ENCODE results near the gene HILPDA. TPM values are rescaled to one million over a fixed set of nuclear protein-coding genes. Genes with fewer than 3 reads are reported as not detected.

The HILPDA gene
- total and polyA plus RNA-seq, 9 of the 15 experiments (the other 6 are each of a cell fraction or from before 2014, with no cell fraction given): 8.3 to 71.8 (median 23.5) TPM

- no peak for TF ChIP-seq SMARCB1 (IDR thresholded peaks at IDR 0.05; ENCODE audit: insufficient read length, low read depth)
- TF ChIP-seq ZNF280B (CRISPR knock-in tag; IDR thresholded peaks at IDR 0.05): no peak
- TF ChIP-seq CEBPB (tag; IDR thresholded peaks at IDR 0.05): no peak
- TF ChIP-seq TGIF2 (CRISPR knock-in tag; IDR thresholded peaks at IDR 0.05): no peak
- no peak for TF ChIP-seq JUND (IDR thresholded peaks at IDR 0.05; ENCODE audit: borderline replicate concordance, low read depth, low read length)
- no peak for TF ChIP-seq JUND (tag; IDR thresholded peaks at IDR 0.05; ENCODE audit: borderline replicate concordance, low read depth, low read length)
- no peak for TF ChIP-seq ETV6 (IDR thresholded peaks at IDR 0.05; ENCODE audit: borderline replicate concordance in 1 of 2, low read depth in 2 of 2, low read length in 1 of 2)
- no peak for TF ChIP-seq ETV6 (CRISPR knock-in tag; IDR thresholded peaks at IDR 0.05; ENCODE audit: borderline replicate concordance)
- TF ChIP-seq ESRRB (CRISPR knock-in tag; IDR thresholded peaks at IDR 0.05; ENCODE audit: borderline replicate concordance): no peak
- no peak for TF ChIP-seq KAT8 (IDR thresholded peaks at IDR 0.05; ENCODE audit: low read depth)
- TF ChIP-seq MYC (IDR thresholded peaks at IDR 0.05; ENCODE audit: low read depth, low read length): no peak
- TF ChIP-seq MYC (CRISPR knock-in tag; IDR thresholded peaks at IDR 0.05; ENCODE audit: borderline replicate concordance, low read depth): no peak; the same call in 1 of the 2 replicates
- TF ChIP-seq ID3 (CRISPR knock-in tag; IDR thresholded peaks at IDR 0.05): no peak
- no peak; the same call in 1 of the 2 replicates for TF ChIP-seq ID3 (tag; IDR thresholded peaks at IDR 0.05)
- TF ChIP-seq TEAD4 (IDR thresholded peaks at IDR 0.05; ENCODE audit: low read length): peak; percentile 24; the same call in 1 of the 2 replicates
- TF ChIP-seq TEAD4 (CRISPR knock-in tag; IDR thresholded peaks at IDR 0.05; ENCODE audit: borderline replicate concordance): no peak
- no peak for TF ChIP-seq CSDE1 (IDR thresholded peaks at IDR 0.05)
- TF ChIP-seq NFE2L1 (tag; IDR thresholded peaks at IDR 0.05; ENCODE audit: borderline replicate concordance, low read depth): no peak
- no peak for TF ChIP-seq NCOA4 (IDR thresholded peaks at IDR 0.05; ENCODE audit: partially characterized antibody)
- no peak for TF ChIP-seq ZEB2 (IDR thresholded peaks at IDR 0.05)
- TF ChIP-seq CBX2 (IDR thresholded peaks at IDR 0.05; ENCODE audit: insufficient read depth, low read length, poor library complexity, severe bottlenecking): no peak
- TF ChIP-seq FOS (IDR thresholded peaks at IDR 0.05; ENCODE audit: extremely low read depth, insufficient read length): no peak
- TF ChIP-seq GATA2 (CRISPR knock-in tag; IDR thresholded peaks at IDR 0.05): no peak
- TF ChIP-seq TAL1 (IDR thresholded peaks at IDR 0.05): no peak
- TF ChIP-seq NELFE (IDR thresholded peaks at IDR 0.05; ENCODE audit: insufficient read depth, insufficient read length): no peak
These were observed 46.7 kb upstream of the HILPDA start (continued) for GRCh38 chr7:128408709-128409595.

All from K562 (cell line).